GM18511 (cell line): ENCODE results near the gene NFE2L3.
A peak's percentile ranks its signal among the peaks of the same experiment; 100 is the strongest.
"Not testable (repeated sequence)": the region's sequence is repeated elsewhere in the genome, so short reads cannot be mapped to it uniquely, and the experiment has no call there.

Experiments used
- ATAC-seq: cut with Tn5 transposase; IDR thresholded peaks from one replicate; pipeline ENCODE4 v1.9.1; 2021; ENCODE audit warnings: mild to moderate bottlenecking, moderate library complexity; ENCODE audit not compliant: unreplicated experiment

NFE2L3 gene

GRCh38 chr7:26166684-26167266 lies 14.8 kb downstream of the NFE2L3 start:
- peak; percentile 36 for ATAC-seq

DNA sequence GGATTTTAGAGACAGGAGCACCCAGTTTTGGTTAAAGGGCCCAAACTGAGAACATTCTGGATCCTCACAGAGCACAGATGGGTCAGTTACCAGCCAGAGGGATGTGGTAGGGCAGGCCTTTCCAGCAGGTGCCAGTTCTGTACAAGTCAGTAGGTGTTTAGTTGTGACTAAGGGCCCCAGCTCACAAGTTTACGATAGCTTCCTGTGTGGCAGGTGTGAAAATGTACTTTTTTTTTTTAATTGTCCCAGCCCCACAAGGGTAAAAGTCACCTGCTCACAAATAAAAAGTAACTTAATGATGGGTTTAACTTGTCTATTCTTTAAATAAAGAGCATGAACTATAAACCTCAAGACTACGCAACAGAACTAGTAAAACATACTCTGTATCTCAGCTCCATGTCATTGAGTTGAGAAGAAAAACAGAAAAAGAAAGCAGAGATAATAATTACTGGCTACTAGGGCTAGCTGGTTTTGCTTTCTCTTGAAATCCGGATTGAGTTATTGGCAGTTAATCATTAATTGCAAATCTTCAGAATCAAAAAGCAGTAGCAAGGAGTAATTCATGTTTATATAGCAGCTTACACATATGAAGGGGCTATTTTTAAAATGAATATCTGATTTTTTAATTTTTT lies 15.4 kb downstream of the NFE2L3 start:
- ATAC-seq: peak; percentile 94

GRCh38 chr7:26168458-26169023 lies 16.5 kb downstream of the NFE2L3 start:
- ATAC-seq: no peak

- no peak for ATAC-seq
Observed at GRCh38 chr7:26169271-26169670, 17.3 kb downstream of the NFE2L3 start.

GRCh38 chr7:26170663-26171062 lies 18.7 kb downstream of the NFE2L3 start:
- ATAC-seq: no peak

DNA sequence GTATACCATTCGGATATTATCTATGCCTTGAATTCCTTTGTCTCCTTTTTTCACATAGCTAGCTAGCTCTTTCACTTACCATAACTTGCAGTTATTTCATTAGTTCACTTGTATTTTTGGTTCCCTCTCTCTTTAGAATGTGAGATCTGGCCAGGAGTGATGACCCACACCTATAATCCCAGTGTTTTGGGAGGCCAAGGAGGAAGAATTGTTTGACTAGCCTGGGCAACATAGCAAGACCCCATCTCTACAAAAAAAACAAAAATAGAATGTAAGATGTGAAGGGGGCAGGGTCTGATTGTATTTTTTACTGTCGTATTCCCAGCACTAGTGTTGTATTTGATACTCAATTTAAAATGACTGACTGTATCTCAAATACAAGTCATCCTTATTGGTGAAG lies 19.6 kb downstream of the NFE2L3 start:
- no peak for ATAC-seq

- no peak for ATAC-seq
Observed at GRCh38 chr7:26172048-26172447, 20.1 kb downstream of the NFE2L3 start.

- not testable (repeated sequence) for ATAC-seq
Observed at GRCh38 chr7:26175903-26176302, 23.9 kb downstream of the NFE2L3 start.

DNA sequence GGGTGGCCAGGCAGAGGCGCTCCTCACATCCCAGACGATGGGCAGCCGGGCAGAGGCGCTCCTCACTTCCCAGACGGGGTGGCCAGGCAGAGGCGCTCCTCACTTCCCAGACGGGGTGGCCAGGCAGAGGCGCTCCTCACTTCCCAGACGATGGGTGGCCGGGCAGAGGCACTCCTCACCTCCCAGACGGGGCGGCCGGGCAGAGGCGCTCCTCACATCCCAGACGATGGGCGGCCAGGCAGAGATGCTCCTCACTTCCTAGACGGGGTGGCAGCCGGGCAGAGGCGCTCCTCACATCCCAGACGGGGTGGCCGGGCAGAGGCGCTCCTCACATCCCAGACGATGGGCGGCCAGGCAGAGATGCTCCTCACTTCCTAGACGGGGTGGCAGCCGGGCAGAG lies 24.7 kb downstream of the NFE2L3 start:
- not testable (repeated sequence) for ATAC-seq

GRCh38 chr7:26177269-26177668 lies 25.3 kb downstream of the NFE2L3 start:
- not testable (repeated sequence) for ATAC-seq

DNA sequence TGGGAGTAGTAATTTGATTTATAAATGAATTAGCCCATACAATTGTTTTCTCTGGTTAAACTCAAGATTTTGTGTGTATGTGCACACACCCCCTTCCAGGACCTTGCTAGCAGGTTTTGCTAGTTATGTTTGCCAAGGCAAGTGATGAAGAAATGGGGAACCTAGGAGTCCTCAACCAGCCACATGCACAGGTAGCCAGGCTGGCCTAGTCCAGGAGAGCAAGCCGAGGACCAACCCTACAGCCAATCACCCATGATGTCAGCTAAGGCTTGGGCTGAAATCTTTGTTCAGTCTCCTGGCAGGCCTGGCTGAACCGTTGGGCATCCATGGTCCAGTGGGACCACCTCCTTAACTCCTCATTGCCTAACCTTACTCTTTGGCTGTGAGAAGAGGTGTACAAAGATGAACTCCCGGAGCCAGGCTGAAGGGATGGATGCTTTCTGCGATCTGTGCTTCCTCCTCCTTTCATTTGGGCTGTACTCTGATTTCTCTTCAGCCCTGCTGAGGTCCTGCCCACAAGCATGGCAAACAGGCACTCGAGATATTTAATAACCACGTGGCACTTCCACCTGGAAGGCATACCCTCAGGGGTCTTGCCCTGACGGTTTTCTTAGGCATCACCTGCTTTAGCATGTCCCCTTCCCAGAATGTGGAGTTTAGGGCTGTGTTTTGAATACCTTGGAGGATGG lies 26.4 kb downstream of the NFE2L3 start:
- ATAC-seq: no peak

DNA sequence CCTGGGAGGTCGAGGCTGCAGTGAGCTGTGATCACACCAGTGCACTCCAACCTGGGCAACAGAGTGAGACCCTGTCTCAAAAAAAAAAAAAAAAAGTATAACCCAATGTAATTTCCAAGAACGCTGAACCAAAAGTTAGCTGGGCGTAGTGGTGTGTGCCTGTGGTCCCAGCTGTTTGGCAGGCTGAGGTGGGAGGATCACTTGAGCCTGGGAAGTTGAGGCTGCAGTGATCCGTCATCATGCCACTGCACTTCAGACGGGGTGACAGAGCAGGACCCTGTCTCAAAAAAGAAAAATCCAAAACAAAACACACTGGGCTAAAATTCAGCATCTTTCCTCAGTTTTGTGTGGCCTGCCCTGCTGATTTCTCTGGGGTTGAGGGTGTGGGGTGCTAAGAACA lies 27.4 kb downstream of the NFE2L3 start:
- ATAC-seq: no peak

GRCh38 chr7:26179826-26180497 lies 28.0 kb downstream of the NFE2L3 start:
- no peak for ATAC-seq

DNA sequence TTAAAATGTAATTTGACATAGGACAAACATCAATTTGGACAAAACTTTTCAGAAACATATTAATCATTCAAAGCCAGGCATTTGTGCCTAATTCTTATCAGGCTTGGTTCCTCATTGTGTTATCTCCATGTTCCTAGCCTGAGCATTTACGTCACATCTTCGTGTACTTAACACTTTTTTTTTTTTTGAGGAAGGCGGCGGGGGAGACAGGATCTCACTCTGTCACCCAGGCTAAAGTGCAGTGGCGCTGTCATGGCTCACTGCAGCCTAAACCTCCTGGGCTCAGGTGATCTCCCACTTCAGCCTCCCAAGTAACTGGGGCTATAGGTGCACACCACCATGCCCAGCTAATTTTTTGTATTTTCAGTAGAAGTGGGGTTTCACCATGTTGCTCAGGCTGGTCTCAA lies 28.8 kb downstream of the NFE2L3 start:
- no peak for ATAC-seq

GRCh38 chr7:26181474-26182227 lies 29.7 kb downstream of the NFE2L3 start:
- ATAC-seq: no peak

DNA sequence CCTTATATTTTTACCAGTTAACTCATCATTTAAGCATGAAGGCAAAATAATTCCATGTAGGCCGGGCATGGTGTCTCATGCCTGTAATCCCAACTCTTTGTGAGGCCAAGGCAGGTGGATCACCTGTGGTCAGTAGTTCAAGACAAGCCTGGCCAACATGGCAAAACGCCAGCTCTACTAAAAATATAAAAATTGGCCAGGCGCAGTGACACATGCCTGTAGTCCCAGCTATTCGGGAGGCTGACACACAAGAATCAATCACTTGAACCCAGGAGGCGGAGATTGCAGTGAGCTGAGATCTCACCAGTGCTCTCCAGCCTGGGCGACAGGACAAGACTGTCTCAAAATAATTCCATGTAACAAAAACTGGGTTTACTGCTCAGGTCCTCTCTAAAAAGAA lies 30.3 kb downstream of the NFE2L3 start:
- ATAC-seq: no peak

DNA sequence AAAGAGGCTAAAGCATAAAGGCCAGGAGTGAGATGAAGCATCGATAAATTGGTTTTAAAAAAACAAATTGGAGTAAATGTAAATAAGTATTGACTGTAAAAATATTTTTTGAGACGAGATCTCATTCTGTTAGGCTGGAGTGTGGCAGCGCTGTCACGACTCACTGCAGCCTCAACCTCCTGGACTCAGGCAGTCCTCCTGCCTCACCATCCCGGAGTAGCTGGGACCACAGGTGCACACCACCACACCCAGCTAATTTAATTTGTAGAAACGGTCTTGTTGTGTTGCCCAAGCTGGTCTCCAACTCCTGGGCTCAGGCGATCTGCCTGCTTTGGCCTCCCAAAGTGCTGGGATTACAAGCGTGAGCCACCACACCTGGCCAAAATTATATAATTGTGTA lies 30.7 kb downstream of the NFE2L3 start:
- no peak for ATAC-seq

- ATAC-seq: no peak
Observed at GRCh38 chr7:26183545-26184280, 31.7 kb downstream of the NFE2L3 start.

DNA sequence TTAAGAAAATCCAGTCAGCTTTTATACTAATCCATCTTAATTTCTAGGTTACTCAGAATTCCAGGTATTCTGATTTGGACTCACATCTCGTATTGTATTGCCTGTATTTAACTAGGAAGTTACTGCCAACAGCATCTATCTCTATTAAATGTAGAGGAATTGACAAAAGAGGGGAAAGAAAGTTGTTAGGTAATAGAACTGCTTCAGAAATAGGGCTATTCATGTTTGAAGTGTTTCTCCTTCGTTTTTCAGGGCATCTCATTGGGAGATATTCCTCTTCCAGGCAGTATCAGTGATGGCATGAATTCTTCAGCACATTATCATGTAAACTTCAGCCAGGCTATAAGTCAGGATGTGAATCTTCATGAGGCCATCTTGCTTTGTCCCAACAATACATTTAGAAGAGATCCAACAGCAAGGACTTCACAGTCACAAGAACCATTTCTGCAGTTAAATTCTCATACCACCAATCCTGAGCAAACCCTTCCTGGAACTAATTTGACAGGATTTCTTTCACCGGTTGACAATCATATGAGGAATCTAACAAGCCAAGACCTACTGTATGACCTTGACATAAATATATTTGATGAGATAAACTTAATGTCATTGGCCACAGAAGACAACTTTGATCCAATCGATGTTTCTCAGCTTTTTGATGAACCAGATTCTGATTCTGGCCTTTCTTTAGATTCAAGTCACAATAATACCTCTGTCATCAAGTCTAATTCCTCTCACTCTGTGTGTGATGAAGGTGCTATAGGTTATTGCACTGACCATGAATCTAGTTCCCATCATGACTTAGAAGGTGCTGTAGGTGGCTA lies 32.5 kb downstream of the NFE2L3 start:
- ATAC-seq: not testable (repeated sequence)
